Trophoblast cell (in vitro differentiated cells and primary cell): ENCODE data around the gene CEL.

ENCODE experiments used
- DNase-seq, 2 donors: peaks; one replicate each; pipeline ENCODE4 v3.0.0-alpha.2; 2016
- H2AFZ ChIP-seq: 2 replicates; pipeline ENCODE4 v1.6.1; 2013; ENCODE audit warnings: low read length, moderate library complexity, mild to moderate bottlenecking; ENCODE audit not compliant: insufficient read depth, poor library complexity
- H2AK5ac ChIP-seq: 2 replicates; pipeline ENCODE4 v1.6.1; 2013; ENCODE audit warnings: mild to moderate bottlenecking, low read length
- H2BK120ac ChIP-seq: 2 replicates; pipeline ENCODE4 v1.6.1; 2013; ENCODE audit warnings: low read length, mild to moderate bottlenecking, moderate library complexity; ENCODE audit not compliant: insufficient read depth, poor library complexity
- H2BK12ac ChIP-seq: 2 replicates; pipeline ENCODE4 v1.6.1; 2013; ENCODE audit warnings: mild to moderate bottlenecking, low read length, moderate library complexity
- H2BK5ac ChIP-seq: 2 replicates; pipeline ENCODE4 v1.6.1; 2013; ENCODE audit warnings: low read length, low read depth, moderate library complexity, mild to moderate bottlenecking; ENCODE audit not compliant: poor library complexity
- H3K14ac ChIP-seq: 2 replicates; pipeline ENCODE4 v1.6.1; 2013; ENCODE audit warnings: mild to moderate bottlenecking, low read length
- H3K18ac ChIP-seq: 2 replicates; pipeline ENCODE4 v1.6.1; 2013; ENCODE audit warnings: mild to moderate bottlenecking, low read length
- H3K23ac ChIP-seq: 2 replicates; pipeline ENCODE4 v1.6.1; 2013; ENCODE audit warnings: low read length
- H3K27ac ChIP-seq: 2 replicates; pipeline ENCODE4 v1.5.1; 2013; ENCODE audit warnings: low read depth, mild to moderate bottlenecking, inconsistent platforms, low read length, moderate library complexity
- H3K27me3 ChIP-seq: 2 replicates; pipeline ENCODE4 v1.6.1; 2013; ENCODE audit warnings: inconsistent platforms, mild to moderate bottlenecking, low read length, moderate library complexity; ENCODE audit not compliant: insufficient read depth
- H3K36me3 ChIP-seq, 2 experiments: 1 replicate in 1 of 2; 2 replicates in 1 of 2; pipeline ENCODE4 v1.6.1; 2013; ENCODE audit warnings: low read length in 2 of 2, mild to moderate bottlenecking in 2 of 2, moderate library complexity in 1 of 2; ENCODE audit not compliant: insufficient read depth in 2 of 2, control insufficient read depth in 1 of 2
- H3K4ac ChIP-seq: 2 replicates; pipeline ENCODE4 v1.6.1; 2013; ENCODE audit warnings: low read depth, mild to moderate bottlenecking, low read length, moderate library complexity
- H3K4me1 ChIP-seq, 2 experiments: 1 replicate in 1 of 2; 2 replicates in 1 of 2; pipeline ENCODE4 v1.6.1; 2013; ENCODE audit warnings: low read length in 2 of 2, mild to moderate bottlenecking in 2 of 2, moderate library complexity in 1 of 2; ENCODE audit not compliant: insufficient read depth in 2 of 2, control insufficient read depth in 1 of 2
- H3K4me2 ChIP-seq: 2 replicates; pipeline ENCODE4 v1.6.1; 2013; ENCODE audit warnings: inconsistent platforms, mild to moderate bottlenecking, low read length, moderate library complexity
- H3K4me3 ChIP-seq: 2 replicates; pipeline ENCODE4 v1.5.1; 2013; ENCODE audit warnings: mild to moderate bottlenecking, low read depth, low read length, inconsistent platforms
- H3K79me1 ChIP-seq: one replicate; pipeline ENCODE4 v1.6.1; 2013; ENCODE audit warnings: low read length
- H3K79me2 ChIP-seq: 2 replicates; pipeline ENCODE4 v1.6.1; 2013; ENCODE audit warnings: low read length, mild to moderate bottlenecking; ENCODE audit not compliant: control insufficient read depth, insufficient read depth, poor library complexity
- H3K9ac ChIP-seq: 2 replicates; pipeline ENCODE4 v1.6.1; 2013; ENCODE audit warnings: mild to moderate bottlenecking, low read length
- H3K9me3 ChIP-seq: 2 replicates; pipeline ENCODE4 v1.6.1; 2013; ENCODE audit warnings: low read depth, mild to moderate bottlenecking, control low read depth, inconsistent platforms, low read length; ENCODE audit not compliant: insufficient read depth
- H4K12ac ChIP-seq: 2 replicates; pipeline ENCODE4 v1.6.1; 2013; ENCODE audit warnings: low read depth, mild to moderate bottlenecking, low read length, moderate library complexity
- H4K8ac ChIP-seq: 2 replicates; pipeline ENCODE4 v1.6.1; 2013; ENCODE audit warnings: low read depth, mild to moderate bottlenecking, low read length, moderate library complexity
- H4K91ac ChIP-seq: one replicate; pipeline ENCODE4 v1.6.1; 2013; ENCODE audit warnings: low read depth, mild to moderate bottlenecking, low read length, moderate library complexity
- WGBS: extraction: QIAGEN DNeasy Blood & Tissue Kit; methylation state at CpG from one replicate; pipeline ENCODE4 v1.1.7; 2013; ENCODE audit warnings: missing lambda C conversion rate; ENCODE audit not compliant: insufficient read length, insufficient coverage; ENCODE audit errors: extremely low coverage; 5-methylcytosine and 5-hydroxymethylcytosine counted together

The CEL gene

GRCh38 chr9:133057006-133057405 is 4.8 kb upstream of the CEL start:
- H3K79me1 ChIP-seq, result no peaks in the 10 kb centered on the region
- no peaks in the 10 kb centered on the region for H3K27me3 ChIP-seq
- no peak overlapping the region for H3K14ac ChIP-seq
- no peak overlapping the region for H4K91ac ChIP-seq
- peaks cover 60 to 62% of the 10 kb centered on the region in 2 experiments for H3K36me3 ChIP-seq
- DNase-seq, result no peak
- H3K4ac ChIP-seq, result no peak overlapping the region
- no peak overlapping the region for H2BK120ac ChIP-seq
- no peak overlapping the region for H2AK5ac ChIP-seq
- H3K4me3 ChIP-seq, result no peak overlapping the region
- no peak overlapping the region for H3K27ac ChIP-seq
- no peak overlapping the region for H2BK12ac ChIP-seq
- H3K79me2 ChIP-seq, result no peaks in the 10 kb centered on the region
- no peak overlapping the region for H4K12ac ChIP-seq
- no peak overlapping the region for H4K8ac ChIP-seq
- H3K18ac ChIP-seq, result no peak overlapping the region
- no peak overlapping the region for H3K9ac ChIP-seq
- H2AFZ ChIP-seq, result no peak overlapping the region
- WGBS, result no CpG with 5 or more reads among the region's 8 CpGs
- no peak overlapping the region for H3K4me2 ChIP-seq
- no peak overlapping the region for H2BK5ac ChIP-seq
- peaks cover 2% of the 10 kb centered on the region for H3K9me3 ChIP-seq
- peaks cover 13 to 14% of the 10 kb centered on the region in 2 experiments for H3K4me1 ChIP-seq
- no peak overlapping the region for H3K23ac ChIP-seq

GRCh38 chr9:133057553-133057952 is 4.2 kb upstream of the CEL start:
- no peak overlapping the region for H3K23ac ChIP-seq
- H2BK120ac ChIP-seq, result no peak overlapping the region
- peaks cover 56 to 58% of the 10 kb centered on the region in 2 experiments for H3K36me3 ChIP-seq
- peaks cover 13 to 14% of the 10 kb centered on the region in 2 experiments for H3K4me1 ChIP-seq
- H3K79me1 ChIP-seq, result no peaks in the 10 kb centered on the region
- WGBS, result no CpG with 5 or more reads among the region's 12 CpGs
- H4K91ac ChIP-seq, result no peak overlapping the region
- no peak overlapping the region for H4K12ac ChIP-seq
- H2BK12ac ChIP-seq, result no peak overlapping the region
- H3K4me2 ChIP-seq, result no peak overlapping the region
- no peaks in the 10 kb centered on the region for H3K27me3 ChIP-seq
- no peak overlapping the region for H3K18ac ChIP-seq
- DNase-seq, result no peak
- no peak overlapping the region for H3K14ac ChIP-seq
- no peak overlapping the region for H3K4ac ChIP-seq
- H2AK5ac ChIP-seq, result no peak overlapping the region
- no peak overlapping the region for H2BK5ac ChIP-seq
- no peak overlapping the region for H3K27ac ChIP-seq
- no peak overlapping the region for H3K9ac ChIP-seq
- no peaks in the 10 kb centered on the region for H3K79me2 ChIP-seq
- peaks cover 2% of the 10 kb centered on the region for H3K9me3 ChIP-seq
- H3K4me3 ChIP-seq, result no peak overlapping the region
- H2AFZ ChIP-seq, result no peak overlapping the region
- H4K8ac ChIP-seq, result no peak overlapping the region

- no peak overlapping the region for H4K91ac ChIP-seq
- no peak overlapping the region for H2BK5ac ChIP-seq
- H3K18ac ChIP-seq, result no peak overlapping the region
- no peak overlapping the region for H2BK120ac ChIP-seq
- no peak overlapping the region for H3K14ac ChIP-seq
- no peak overlapping the region for H3K27ac ChIP-seq
- H2AK5ac ChIP-seq, result no peak overlapping the region
- H3K79me1 ChIP-seq, result no peaks in the 10 kb centered on the region
- no peak overlapping the region for H2BK12ac ChIP-seq
- no peak overlapping the region for H2AFZ ChIP-seq
- no peak overlapping the region for H3K4ac ChIP-seq
- no peaks in the 10 kb centered on the region for H3K79me2 ChIP-seq
- H3K27me3 ChIP-seq, result no peaks in the 10 kb centered on the region
- H3K9me3 ChIP-seq, result peaks cover 2% of the 10 kb centered on the region
- no peak overlapping the region for H3K4me3 ChIP-seq
- peaks cover 13 to 14% of the 10 kb centered on the region in 2 experiments for H3K4me1 ChIP-seq
- DNase-seq, result no peak
- H3K36me3 ChIP-seq, result peaks cover 54 to 55% of the 10 kb centered on the region in 2 experiments
- H3K4me2 ChIP-seq, result no peak overlapping the region
- no peak overlapping the region for H3K9ac ChIP-seq
- no CpG with 5 or more reads among the region's 7 CpGs for WGBS
- no peak overlapping the region for H4K12ac ChIP-seq
- no peak overlapping the region for H4K8ac ChIP-seq
- no peak overlapping the region for H3K23ac ChIP-seq
Observed at GRCh38 chr9:133058071-133058470, 3.7 kb upstream of the CEL start.

- H3K4ac ChIP-seq, result no peak overlapping the region
- H4K91ac ChIP-seq, result no peak overlapping the region
- DNase-seq, result no peak
- H3K27me3 ChIP-seq, result no peaks in the 10 kb centered on the region
- H3K18ac ChIP-seq, result no peak overlapping the region
- H3K23ac ChIP-seq, result no peak overlapping the region
- no peak overlapping the region for H2BK12ac ChIP-seq
- no peaks in the 10 kb centered on the region for H3K79me2 ChIP-seq
- no peak overlapping the region for H3K4me3 ChIP-seq
- H4K12ac ChIP-seq, result no peak overlapping the region
- no peak overlapping the region for H3K14ac ChIP-seq
- H2BK5ac ChIP-seq, result no peak overlapping the region
- H3K9me3 ChIP-seq, result peaks cover 2% of the 10 kb centered on the region
- no CpG with 5 or more reads among the region's 12 CpGs for WGBS
- no peak overlapping the region for H2AFZ ChIP-seq
- peaks cover 13 to 14% of the 10 kb centered on the region in 2 experiments for H3K4me1 ChIP-seq
- no peak overlapping the region for H3K4me2 ChIP-seq
- no peak overlapping the region for H2AK5ac ChIP-seq
- H2BK120ac ChIP-seq, result no peak overlapping the region
- no peak overlapping the region for H3K9ac ChIP-seq
- no peaks in the 10 kb centered on the region for H3K79me1 ChIP-seq
- no peak overlapping the region for H3K27ac ChIP-seq
- no peak overlapping the region for H4K8ac ChIP-seq
- peaks cover 48 to 54% of the 10 kb centered on the region in 2 experiments for H3K36me3 ChIP-seq
Observed at GRCh38 chr9:133058550-133059320, 3.0 kb upstream of the CEL start.
